ENCODE data around the gene WBP1. TPM values are rescaled to one million over a fixed set of nuclear protein-coding genes. Genes with fewer than 3 reads are reported as not detected.

Gene WBP1
- total RNA-seq, 1 experiment from 2014 or later, result 64.4 TPM

DNA sequence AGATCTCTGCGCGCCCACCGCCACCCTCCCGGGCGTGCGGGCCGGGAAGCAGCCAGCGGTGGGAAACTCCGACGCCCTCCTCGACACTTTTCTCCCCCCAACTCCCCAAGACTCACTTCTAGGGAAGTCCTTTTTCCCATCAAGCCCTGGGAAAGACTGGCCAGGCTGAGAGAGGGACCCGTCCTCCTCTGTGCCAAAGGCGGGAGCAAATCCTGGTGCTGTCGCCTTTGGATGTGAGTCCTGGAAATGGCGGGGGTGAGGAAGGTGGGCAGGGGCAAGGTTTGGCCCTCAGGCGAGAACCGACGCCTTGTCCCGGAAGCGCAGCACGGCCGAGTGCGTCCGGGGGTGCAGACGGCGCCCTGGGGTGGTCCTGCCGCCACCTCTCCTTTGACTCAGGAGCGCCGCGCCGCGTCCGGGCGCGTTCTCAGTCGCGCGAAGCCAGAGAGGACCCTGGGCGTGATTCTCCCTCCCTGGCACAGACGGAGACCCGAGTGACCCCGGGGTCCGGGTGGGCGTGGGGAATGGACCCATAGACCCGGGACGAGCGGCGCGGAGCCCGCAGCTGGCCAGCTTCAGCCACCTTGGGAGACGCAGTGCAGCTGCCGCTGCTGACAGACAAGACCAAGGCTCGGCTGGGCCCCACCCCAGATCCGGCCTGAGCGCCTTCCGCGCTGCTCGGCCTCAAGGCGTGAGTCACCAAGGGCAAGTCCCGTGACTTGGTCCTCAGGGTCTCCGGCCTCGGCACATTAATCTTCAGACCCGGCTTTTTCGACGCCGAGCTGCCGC lies 44.7 kb downstream of the WBP1 start:
- no peaks in the 10 kb centered on the region for H3F3A ChIP-seq (ENCODE audit: low read length, unreplicated experiment)
- ATAC-seq (no peak), DNase-seq (no peak)
- no peak for TF ChIP-seq EZH2phosphoT487 (IDR thresholded peaks at IDR 0.05; ENCODE audit: borderline replicate concordance, low read length)
- peaks cover 28% of the 10 kb centered on the region for H3K4me1 ChIP-seq (ENCODE audit: insufficient read depth, low read length)
- H2AFZ ChIP-seq (ENCODE audit: low read length), result no peak overlapping the region
- POLR2A ChIA-PET (ENCODE audit: unreplicated experiment), result no interaction called here
- no peaks in the 10 kb centered on the region for H3K27me3 ChIP-seq (ENCODE audit: low read length)
- CTCF ChIA-PET, result no interaction called here
- peaks cover 22% of the 10 kb centered on the region for H3K79me2 ChIP-seq (ENCODE audit: low read length)
- no peaks in the 10 kb centered on the region for H3K9me3 ChIP-seq (ENCODE audit: low read length)
- H3K4me2 ChIP-seq (ENCODE audit: low read length), result no peak overlapping the region
- peaks cover 7% of the 10 kb centered on the region for H3K36me3 ChIP-seq (ENCODE audit: low read depth, low read length)
- H3K9ac ChIP-seq (ENCODE audit: low read length), result no peak overlapping the region
- H3K9me2 ChIP-seq (replicated peaks; ENCODE audit: low read length), result no peaks in the 10 kb centered on the region
- no peak overlapping the region for H3K27ac ChIP-seq (ENCODE audit: low read length)
- BruUV-seq (replicated peaks), result no TSS peak
- H4K20me1 ChIP-seq (ENCODE audit: low read length), result no peaks in the 10 kb centered on the region
- intact Hi-C loops (cut with micrococcal nuclease), result no loop called here
- H3K4me3 ChIP-seq (ENCODE audit: low read length), result no peak overlapping the region

DNA sequence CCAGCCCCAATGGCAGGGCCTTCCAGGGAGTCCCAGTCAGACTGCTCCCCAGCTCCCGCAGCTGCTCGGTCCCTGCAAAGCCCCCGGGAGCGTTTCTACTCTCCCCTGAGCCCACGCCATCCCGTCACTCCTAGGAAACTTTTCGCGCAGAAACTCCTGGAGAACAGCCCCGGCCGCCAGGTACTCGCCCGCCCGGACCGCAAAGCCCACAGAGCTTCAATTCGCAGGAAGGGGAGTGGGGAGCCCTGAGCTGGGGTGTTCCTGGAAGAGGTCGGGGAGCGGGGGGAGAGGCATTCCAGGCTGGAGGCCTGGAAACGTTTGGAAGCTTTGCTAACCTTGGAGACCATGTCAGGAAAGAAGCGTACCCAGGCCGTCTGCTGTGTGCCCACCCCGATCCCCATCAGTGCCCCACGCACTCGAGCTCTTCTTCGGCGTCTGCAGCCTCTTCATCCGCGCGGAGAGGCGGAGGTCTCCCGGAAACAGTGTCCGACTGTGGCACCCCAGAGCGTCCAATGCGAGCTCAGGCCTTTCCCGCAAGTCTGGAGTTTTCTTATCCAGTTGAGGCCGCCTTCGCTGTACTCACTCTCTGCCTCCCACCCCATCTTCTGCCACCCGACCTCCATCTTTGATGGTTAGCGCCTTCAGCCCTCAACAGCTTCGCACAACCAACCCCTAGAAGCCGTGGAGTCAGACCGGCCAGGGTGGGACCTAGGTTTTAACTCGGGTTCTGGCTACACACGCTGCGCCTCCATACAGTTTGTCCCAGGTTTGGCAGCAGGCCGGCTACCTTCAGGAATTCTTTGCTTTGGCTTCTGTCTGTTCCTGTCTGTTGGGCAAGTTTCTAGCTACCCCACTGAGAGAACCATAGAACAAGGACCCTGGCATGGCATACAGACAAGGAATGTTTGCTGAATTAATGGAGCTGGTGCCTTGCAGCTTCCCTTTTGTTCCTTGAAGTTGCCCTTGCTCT lies 45.6 kb downstream of the WBP1 start:
- peaks cover 7% of the 10 kb centered on the region for H3K36me3 ChIP-seq (ENCODE audit: low read depth, low read length)
- intact Hi-C loops (cut with micrococcal nuclease), result no loop called here
- H3K9me2 ChIP-seq (replicated peaks; ENCODE audit: low read length), result no peaks in the 10 kb centered on the region
- H3K9me3 ChIP-seq (ENCODE audit: low read length), result no peaks in the 10 kb centered on the region
- peaks cover 24% of the 10 kb centered on the region for H3K4me1 ChIP-seq (ENCODE audit: insufficient read depth, low read length)
- DNase-seq (no peak), ATAC-seq (no peak)
- H3K79me2 ChIP-seq (ENCODE audit: low read length), result peaks cover 22% of the 10 kb centered on the region
- TF ChIP-seq EZH2 (IDR thresholded peaks at IDR 0.05; ENCODE audit: low read length, unreplicated experiment), result no peak
- TF ChIP-seq, protein P1, sequence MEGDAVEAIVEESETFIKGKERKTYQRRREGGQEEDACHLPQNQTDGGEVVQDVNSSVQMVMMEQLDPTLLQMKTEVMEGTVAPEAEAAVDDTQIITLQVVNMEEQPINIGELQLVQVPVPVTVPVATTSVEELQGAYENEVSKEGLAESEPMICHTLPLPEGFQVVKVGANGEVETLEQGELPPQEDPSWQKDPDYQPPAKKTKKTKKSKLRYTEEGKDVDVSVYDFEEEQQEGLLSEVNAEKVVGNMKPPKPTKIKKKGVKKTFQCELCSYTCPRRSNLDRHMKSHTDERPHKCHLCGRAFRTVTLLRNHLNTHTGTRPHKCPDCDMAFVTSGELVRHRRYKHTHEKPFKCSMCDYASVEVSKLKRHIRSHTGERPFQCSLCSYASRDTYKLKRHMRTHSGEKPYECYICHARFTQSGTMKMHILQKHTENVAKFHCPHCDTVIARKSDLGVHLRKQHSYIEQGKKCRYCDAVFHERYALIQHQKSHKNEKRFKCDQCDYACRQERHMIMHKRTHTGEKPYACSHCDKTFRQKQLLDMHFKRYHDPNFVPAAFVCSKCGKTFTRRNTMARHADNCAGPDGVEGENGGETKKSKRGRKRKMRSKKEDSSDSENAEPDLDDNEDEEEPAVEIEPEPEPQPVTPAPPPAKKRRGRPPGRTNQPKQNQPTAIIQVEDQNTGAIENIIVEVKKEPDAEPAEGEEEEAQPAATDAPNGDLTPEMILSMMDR (conservative IDR thresholded peaks at IDR 0.05; ENCODE audit: low read depth, low read length), result no peak
- CTCF ChIA-PET, result no interaction called here
- no peak overlapping the region for H3K4me3 ChIP-seq (ENCODE audit: low read length)
- no TSS peak for BruUV-seq (replicated peaks)
- H2AFZ ChIP-seq (ENCODE audit: low read length), result no peak overlapping the region
- H4K20me1 ChIP-seq (ENCODE audit: low read length), result no peaks in the 10 kb centered on the region
- H3K4me2 ChIP-seq (ENCODE audit: low read length), result no peak overlapping the region
- no peaks in the 10 kb centered on the region for H3K27me3 ChIP-seq (ENCODE audit: low read length)
- no peak overlapping the region for H3K27ac ChIP-seq (ENCODE audit: low read length)
- H3F3A ChIP-seq (ENCODE audit: low read length, unreplicated experiment), result no peaks in the 10 kb centered on the region
- no peak overlapping the region for H3K9ac ChIP-seq (ENCODE audit: low read length)
- POLR2A ChIA-PET (ENCODE audit: unreplicated experiment), result no interaction called here

DNA sequence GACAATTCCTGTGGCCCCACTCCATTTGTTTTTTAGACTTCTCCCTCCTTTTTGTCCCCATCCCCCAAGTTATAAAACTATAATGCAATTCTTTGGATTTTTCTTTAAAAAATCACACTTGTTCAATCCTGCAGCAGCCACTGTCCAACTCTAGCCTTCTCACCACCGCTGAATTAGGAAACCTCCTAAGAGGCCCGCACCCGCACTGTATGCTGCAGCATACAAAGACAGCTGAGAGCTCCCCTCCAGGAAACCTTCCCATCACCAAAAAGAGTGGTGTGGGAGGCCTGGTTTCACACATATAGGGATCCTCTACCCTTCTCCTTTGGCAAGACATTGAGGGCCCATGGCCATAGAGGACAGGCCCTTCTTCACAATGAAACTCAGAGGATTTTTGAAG lies 46.4 kb downstream of the WBP1 start:
- TF ChIP-seq, protein P1 (conservative IDR thresholded peaks at IDR 0.05; ENCODE audit: low read depth, low read length), result no peak
- TF ChIP-seq EZH2 (IDR thresholded peaks at IDR 0.05; ENCODE audit: low read length, unreplicated experiment), result no peak
- TF ChIP-seq EZH2phosphoT487 (IDR thresholded peaks at IDR 0.05; ENCODE audit: borderline replicate concordance, low read length), result no peak
- intact Hi-C loops (cut with micrococcal nuclease), result no loop called here
- ChIA-PET POLR2A (ENCODE audit: unreplicated experiment) (no interaction called here), CTCF (no interaction called here)
- H3K9me2 ChIP-seq (replicated peaks; ENCODE audit: low read length), result no peaks in the 10 kb centered on the region
- H3K27ac ChIP-seq (ENCODE audit: low read length), result no peak overlapping the region
- no TSS peak for BruUV-seq (replicated peaks)
- peaks cover 7% of the 10 kb centered on the region for H3K36me3 ChIP-seq (ENCODE audit: low read depth, low read length)
- ATAC-seq (no peak), DNase-seq (no peak)
- no peaks in the 10 kb centered on the region for H4K20me1 ChIP-seq (ENCODE audit: low read length)
- H3K4me3 ChIP-seq (ENCODE audit: low read length), result no peak overlapping the region
- H2AFZ ChIP-seq (ENCODE audit: low read length), result no peak overlapping the region
- H3K4me1 ChIP-seq (ENCODE audit: insufficient read depth, low read length), result peaks cover 18% of the 10 kb centered on the region
- H3F3A ChIP-seq (ENCODE audit: low read length, unreplicated experiment), result no peaks in the 10 kb centered on the region
- H3K79me2 ChIP-seq (ENCODE audit: low read length), result peaks cover 22% of the 10 kb centered on the region
- H3K9ac ChIP-seq (ENCODE audit: low read length), result no peak overlapping the region
- H3K27me3 ChIP-seq (ENCODE audit: low read length), result no peaks in the 10 kb centered on the region
- no peaks in the 10 kb centered on the region for H3K9me3 ChIP-seq (ENCODE audit: low read length)
- no peak overlapping the region; the same call in 1 of the 2 replicates for H3K4me2 ChIP-seq (ENCODE audit: low read length)

Measured in PC-3 (cell line).